ENCODE results near the gene PANK1. TPM values are rescaled to one million over a fixed set of nuclear protein-coding genes. Genes with fewer than 3 reads are reported as not detected.

The PANK1 gene
- total RNA-seq: 5.4 TPM
- 31.3 TPM for polyA plus RNA-seq (ENCODE audit: insufficient read depth, low read depth, low replicate concordance)
- long read RNA-seq, donor 1, full-length matches to known transcripts: 6 of 6 reads
- long read RNA-seq, donor 1, partial matches to known transcripts: 0 of 6 reads
- long read RNA-seq, donor 1, other reads (novel, unspliced or antisense): 0 of 6 reads
- long read RNA-seq, donor 2, full-length matches to known transcripts: 6 of 12 reads
- long read RNA-seq, donor 2, partial matches to known transcripts: 6 of 12 reads
- long read RNA-seq, donor 2, other reads (novel, unspliced or antisense): 0 of 12 reads
- long read RNA-seq, donor 3, full-length matches to known transcripts: 12 of 12 reads
- long read RNA-seq, donor 3, partial matches to known transcripts: 0 of 12 reads
- long read RNA-seq, donor 3, other reads (novel, unspliced or antisense): 0 of 12 reads
- long read RNA-seq, donor 4, full-length matches to known transcripts: 7 of 7 reads
- long read RNA-seq, donor 4, partial matches to known transcripts: 0 of 7 reads
- long read RNA-seq, donor 4, other reads (novel, unspliced or antisense): 0 of 7 reads
- long read RNA-seq, donor 5: 0 reads
- long read RNA-seq, donor 6, full-length matches to known transcripts: 6 of 6 reads
- long read RNA-seq, donor 6, partial matches to known transcripts: 0 of 6 reads
- long read RNA-seq, donor 6, other reads (novel, unspliced or antisense): 0 of 6 reads
- long read RNA-seq, donor 7, full-length matches to known transcripts: 5 of 5 reads
- long read RNA-seq, donor 7, partial matches to known transcripts: 0 of 5 reads
- long read RNA-seq, donor 7, other reads (novel, unspliced or antisense): 0 of 5 reads
- long read RNA-seq, donor 8, full-length matches to known transcripts: 4 of 54 reads
- long read RNA-seq, donor 8, partial matches to known transcripts: 50 of 54 reads
- long read RNA-seq, donor 8, other reads (novel, unspliced or antisense): 0 of 54 reads
- long read RNA-seq, donor 9, full-length matches to known transcripts: 3 of 3 reads
- long read RNA-seq, donor 9, partial matches to known transcripts: 0 of 3 reads
- long read RNA-seq, donor 9, other reads (novel, unspliced or antisense): 0 of 3 reads
- long read RNA-seq, donor 10, full-length matches to known transcripts: 2 of 2 reads
- long read RNA-seq, donor 10, partial matches to known transcripts: 0 of 2 reads
- long read RNA-seq, donor 10, other reads (novel, unspliced or antisense): 0 of 2 reads

DNA sequence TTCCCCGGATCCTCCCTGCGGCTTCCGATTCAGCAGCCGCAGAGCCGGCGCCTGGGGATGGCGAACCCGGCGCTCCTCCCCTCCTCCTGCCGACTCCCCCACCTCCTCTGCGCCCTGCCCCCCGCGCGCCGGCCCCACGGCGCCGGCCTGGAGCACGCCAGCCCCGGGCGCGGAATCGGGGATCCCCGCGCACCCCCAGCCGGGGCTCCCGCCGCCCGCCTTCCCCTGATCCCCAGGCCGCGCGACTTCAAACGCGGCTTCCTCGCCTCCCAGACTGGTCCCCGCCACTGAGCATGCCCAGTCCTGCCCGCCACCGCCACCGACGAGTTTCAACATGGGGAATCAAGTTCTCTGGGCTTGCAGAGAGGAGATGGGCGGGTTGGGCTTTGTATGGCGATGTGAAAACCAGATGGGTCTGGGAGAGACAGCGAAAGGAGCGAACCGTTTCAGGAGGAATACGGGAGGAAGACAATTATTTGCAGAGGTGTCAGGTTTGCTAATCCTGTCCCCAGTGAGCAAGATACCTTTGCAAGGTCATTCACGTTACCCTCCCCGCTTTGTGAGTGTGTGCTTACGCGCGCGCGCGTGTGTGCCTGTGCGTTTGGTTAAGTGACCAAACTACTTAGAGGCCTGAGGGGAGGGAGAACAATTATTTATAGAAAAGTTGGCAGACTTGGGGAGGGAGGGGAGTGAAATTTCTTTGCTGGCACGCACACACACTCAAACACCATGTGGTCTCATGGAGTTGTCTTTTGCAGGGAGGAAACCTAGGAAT is at the start of gene PANK1:
TSS of gene PANK1 (minus strand) at position 276 of the 775 bp plus-strand sequence. CDS start 351 bp downstream, outside the sequence.
- Histone ChIP-seq H3K27ac (ENCODE audit: low read depth in 2 of 2, low read length in 2 of 2) (peak within 1 kb of the TSS; percentile 93 to 98), H3K4me3 (ENCODE audit: low read length in 3 of 3) (peak within 1 kb of the TSS; percentile 83 to 89 (median 87)), H3K27me3 (ENCODE audit: control insufficient read depth, insufficient read depth, low read length) (no peaks in the 10 kb centered on the region), H3K36me3 (ENCODE audit: control insufficient read depth in 2 of 3, insufficient read depth in 3 of 3, low read length in 3 of 3) (no peaks in the 10 kb centered on the region), H3K9me3 (ENCODE audit: control insufficient read depth in 2 of 3, insufficient read depth in 1 of 3, low read length in 3 of 3) (no peaks in the 10 kb centered on the region), H3K4me1 (ENCODE audit: control insufficient read depth in 2 of 3, insufficient read depth in 2 of 3, low read depth in 1 of 3, low read length in 3 of 3) (peaks cover 8 to 17% (median 9%) of the 10 kb centered on the region in 3 donors), H3K9ac (ENCODE audit: low read length in 3 of 3) (peak within 1 kb of the TSS; percentile 74 to 94 (median 91))
- peak; percentile 88 to 92 (median 91) for DNase-seq
- TF ChIP-seq, protein P1, sequence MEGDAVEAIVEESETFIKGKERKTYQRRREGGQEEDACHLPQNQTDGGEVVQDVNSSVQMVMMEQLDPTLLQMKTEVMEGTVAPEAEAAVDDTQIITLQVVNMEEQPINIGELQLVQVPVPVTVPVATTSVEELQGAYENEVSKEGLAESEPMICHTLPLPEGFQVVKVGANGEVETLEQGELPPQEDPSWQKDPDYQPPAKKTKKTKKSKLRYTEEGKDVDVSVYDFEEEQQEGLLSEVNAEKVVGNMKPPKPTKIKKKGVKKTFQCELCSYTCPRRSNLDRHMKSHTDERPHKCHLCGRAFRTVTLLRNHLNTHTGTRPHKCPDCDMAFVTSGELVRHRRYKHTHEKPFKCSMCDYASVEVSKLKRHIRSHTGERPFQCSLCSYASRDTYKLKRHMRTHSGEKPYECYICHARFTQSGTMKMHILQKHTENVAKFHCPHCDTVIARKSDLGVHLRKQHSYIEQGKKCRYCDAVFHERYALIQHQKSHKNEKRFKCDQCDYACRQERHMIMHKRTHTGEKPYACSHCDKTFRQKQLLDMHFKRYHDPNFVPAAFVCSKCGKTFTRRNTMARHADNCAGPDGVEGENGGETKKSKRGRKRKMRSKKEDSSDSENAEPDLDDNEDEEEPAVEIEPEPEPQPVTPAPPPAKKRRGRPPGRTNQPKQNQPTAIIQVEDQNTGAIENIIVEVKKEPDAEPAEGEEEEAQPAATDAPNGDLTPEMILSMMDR (IDR thresholded peaks at IDR 0.05; ENCODE audit: borderline replicate concordance, extremely low read depth, insufficient read depth): no peak
- no peak for FAIRE-seq
- intact Hi-C loops (cut with DNase I): no loop called here

DNA sequence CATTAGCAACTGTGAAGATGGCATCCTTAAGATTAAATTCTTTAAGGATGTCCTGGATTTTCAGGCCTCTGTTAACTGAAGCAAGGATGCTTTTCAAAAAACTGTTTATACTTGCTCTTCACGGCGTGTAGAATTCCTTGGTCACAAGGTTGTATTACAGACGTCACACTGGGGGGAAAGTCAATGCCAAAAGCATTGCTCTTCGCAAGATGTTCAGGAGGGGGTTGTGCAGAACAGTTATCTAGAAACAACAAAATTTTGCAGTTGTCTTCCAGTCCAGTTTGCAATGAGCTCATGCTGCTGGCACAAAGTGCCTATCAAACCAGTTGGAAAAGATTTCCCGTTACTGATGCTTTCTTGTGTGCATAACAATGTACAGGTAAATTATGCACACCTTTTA is 48.1 kb upstream of the PANK1 start:
- Histone ChIP-seq H3K36me3 (ENCODE audit: control insufficient read depth in 2 of 3, insufficient read depth in 3 of 3, low read length in 3 of 3) (no peaks in the 10 kb centered on the region), H3K9me3 (ENCODE audit: control insufficient read depth in 2 of 3, insufficient read depth in 1 of 3, low read length in 3 of 3) (no peaks in the 10 kb centered on the region), H3K27me3 (ENCODE audit: control insufficient read depth, insufficient read depth, low read length) (no peaks in the 10 kb centered on the region), H3K4me1 (ENCODE audit: control insufficient read depth in 2 of 3, insufficient read depth in 2 of 3, low read depth in 1 of 3, low read length in 3 of 3) (no peaks in the 10 kb centered on the region), H3K27ac (ENCODE audit: low read depth in 2 of 2, low read length in 2 of 2) (no peak overlapping the region), H3K4me3 (ENCODE audit: low read length in 3 of 3) (no peak overlapping the region), H3K9ac (ENCODE audit: low read length in 3 of 3) (no peak overlapping the region)
- intact Hi-C loops (cut with DNase I): no loop called here
- TF ChIP-seq, protein P1 (IDR thresholded peaks at IDR 0.05; ENCODE audit: borderline replicate concordance, extremely low read depth, insufficient read depth): no peak
- no peak for DNase-seq
- FAIRE-seq: no peak

GRCh38 chr10:89692416-89692815 is 47.4 kb upstream of the PANK1 start:
- TF ChIP-seq, protein P1 (IDR thresholded peaks at IDR 0.05; ENCODE audit: borderline replicate concordance, extremely low read depth, insufficient read depth): no peak
- H3K36me3 ChIP-seq (ENCODE audit: control insufficient read depth in 2 of 3, insufficient read depth in 3 of 3, low read length in 3 of 3): no peaks in the 10 kb centered on the region
- H3K27me3 ChIP-seq (ENCODE audit: control insufficient read depth, insufficient read depth, low read length): no peaks in the 10 kb centered on the region
- no peak overlapping the region for H3K4me3 ChIP-seq (ENCODE audit: low read length in 3 of 3)
- H3K27ac ChIP-seq (ENCODE audit: low read depth in 2 of 2, low read length in 2 of 2): no peak overlapping the region
- DNase-seq: no peak
- no peak for FAIRE-seq
- intact Hi-C loops (cut with DNase I): no loop called here
- no peaks in the 10 kb centered on the region for H3K9me3 ChIP-seq (ENCODE audit: control insufficient read depth in 2 of 3, insufficient read depth in 1 of 3, low read length in 3 of 3)
- H3K4me1 ChIP-seq (ENCODE audit: control insufficient read depth in 2 of 3, insufficient read depth in 2 of 3, low read depth in 1 of 3, low read length in 3 of 3): no peaks in the 10 kb centered on the region
- H3K9ac ChIP-seq (ENCODE audit: low read length in 3 of 3): no peak overlapping the region

Measured in kidney (tissue), 22 donors.